Measurements from ENCODE around the gene FAR2. TPM values are rescaled to one million over a fixed set of nuclear protein-coding genes. Genes with fewer than 3 reads are reported as not detected.

FAR2 gene
- total and polyA plus RNA-seq, 2 donors (not counting 3 experiments of a cell fraction or from before 2014, with no cell fraction given) = 32.3 to 61.7 TPM

GRCh38 chr12:29286081-29286790 lies 137.2 kb downstream of the FAR2 start:
- H3K9me3 ChIP-seq (replicated peaks; ENCODE audit: control insufficient read depth, insufficient read depth, low read length) = no peaks in the 10 kb centered on the region
- no peaks in the 10 kb centered on the region for H4K20me1 ChIP-seq (replicated peaks; ENCODE audit: control insufficient read depth, extremely low read depth, insufficient read depth, low read length)
- H3K9ac ChIP-seq (replicated peaks; ENCODE audit: extremely low read depth, insufficient read depth, low read length) = no peak overlapping the region
- FAIRE-seq (no peak), DNase-seq (ENCODE audit: low read depth, low spot score) (peak; percentile 32)
- H3K4me2 ChIP-seq (ENCODE audit: insufficient read depth, low read length) = no peak overlapping the region
- dilution Hi-C loops (cut with MboI; ENCODE audit: extremely low pct_ligation_motif_present, low sequenced_read_pairs) (no loop called here), intact Hi-C loops (cut with micrococcal nuclease) (no loop called here)
- CTCF ChIA-PET = no interaction called here
- no peak overlapping the region for H3K27ac ChIP-seq (ENCODE audit: insufficient read depth, low read depth, low read length)
- H2AFZ ChIP-seq (ENCODE audit: low read depth, low read length) = no peak overlapping the region
- peaks cover 8% of the 10 kb centered on the region for H3K4me1 ChIP-seq (ENCODE audit: control insufficient read depth, extremely low read depth, insufficient read depth, low read length)
- no peaks in the 10 kb centered on the region for H3K9me1 ChIP-seq (replicated peaks; ENCODE audit: control insufficient read depth, extremely low read depth, insufficient read depth, low read length)
- no peaks in the 10 kb centered on the region for H3K27me3 ChIP-seq (ENCODE audit: control insufficient read depth in 2 of 2, insufficient read depth in 2 of 2, low read length in 2 of 2)
- no peaks in the 10 kb centered on the region for H3K79me2 ChIP-seq (ENCODE audit: control insufficient read depth, insufficient read depth, low read length)
- no peak for TF ChIP-seq EZH2 (IDR thresholded peaks at IDR 0.05; ENCODE audit: borderline replicate concordance, low read depth, low read length, severe bottlenecking)
- no peak for TF ChIP-seq POLR2AphosphoS5 (IDR thresholded peaks at IDR 0.05; ENCODE audit: insufficient read depth, low read depth, low read length)
- TF ChIP-seq MAX (IDR thresholded peaks at IDR 0.05; ENCODE audit: insufficient read depth, insufficient read length) = no peak
- no peak for TF ChIP-seq FOS (IDR thresholded peaks at IDR 0.05; ENCODE audit: borderline replicate concordance, insufficient read depth, low read length)
- no peak for TF ChIP-seq MYC (IDR thresholded peaks at IDR 0.05; ENCODE audit: low read depth, low read length)
- TF ChIP-seq GATA2 (IDR thresholded peaks at IDR 0.05; ENCODE audit: insufficient read depth, insufficient read length, low read depth, low read length) = no peak
- no peak for TF ChIP-seq CTCF (IDR thresholded peaks at IDR 0.05; ENCODE audit: extremely low read depth in 1 of 2, insufficient read depth in 1 of 2, low read depth in 1 of 2, low read length in 2 of 2)
- no peak for TF ChIP-seq POLR2A (IDR thresholded peaks at IDR 0.05; ENCODE audit: low read depth, low read length)
- no peak for TF ChIP-seq JUN (IDR thresholded peaks at IDR 0.05; ENCODE audit: borderline replicate concordance, insufficient read depth, insufficient read length, low read depth)
- H3K4me3 ChIP-seq (replicated peaks in 1 of 3; ENCODE audit: insufficient read depth in 1 of 3, low read depth in 1 of 3, low read length in 3 of 3) = no peak overlapping the region
- POLR2A ChIA-PET = no interaction called here
- BruUV-seq (replicated peaks) = no TSS peak
- no peaks in the 10 kb centered on the region for H3K36me3 ChIP-seq (ENCODE audit: control insufficient read depth in 2 of 2, extremely low read depth in 1 of 2, insufficient read depth in 2 of 2, low read length in 2 of 2)

All from endothelial cell of umbilical vein (primary cell).